H4 (cell line): ENCODE results near the gene PTPRN2. TPM values are rescaled to one million over a fixed set of nuclear protein-coding genes. Genes with fewer than 3 reads are reported as not detected.
"Not testable (repeated sequence)": the region's sequence is repeated elsewhere in the genome, so short reads cannot be mapped to it uniquely, and the experiment has no call there.

Experiments
- DNase-seq: peaks from one replicate; pipeline ENCODE4 v3.0.0-alpha.2; 2015; ENCODE audit warnings: low spot score
- total RNA-seq: library from RNA; depleted of rRNA; stranded (reverse); fragments of >200 nt; shearing (Covaris generic); gene quantifications from 2 replicates; pipeline ENCODE4 v1.2.3, GENCODE V29; 2014

The PTPRN2 gene
- total RNA-seq, 1 experiment from 2014 or later: 0.97 TPM

- DNase-seq: no peak
These were observed 533.5 kb downstream of the PTPRN2 start for GRCh38 chr7:158054081-158054480.

GRCh38 chr7:158053183-158053915 lies 534.3 kb downstream of the PTPRN2 start:
- DNase-seq: no peak

GRCh38 chr7:158052381-158053060 lies 535.1 kb downstream of the PTPRN2 start:
- no peak for DNase-seq

- no peak for DNase-seq
These were observed 535.8 kb downstream of the PTPRN2 start for GRCh38 chr7:158051776-158052175.

- DNase-seq: no peak
These were observed 536.5 kb downstream of the PTPRN2 start for GRCh38 chr7:158050978-158051651.

GRCh38 chr7:158050441-158050977 lies 537.1 kb downstream of the PTPRN2 start:
- DNase-seq: no peak

- no peak for DNase-seq
These were observed 538.4 kb downstream of the PTPRN2 start for GRCh38 chr7:158049271-158049670.

GRCh38 chr7:158048569-158048968 lies 539.1 kb downstream of the PTPRN2 start:
- DNase-seq: no peak

- DNase-seq: no peak
These were observed 540.1 kb downstream of the PTPRN2 start for GRCh38 chr7:158047391-158048059.

GRCh38 chr7:158046246-158046645 lies 541.4 kb downstream of the PTPRN2 start:
- not testable (repeated sequence) for DNase-seq

- no peak for DNase-seq
These were observed 543.2 kb downstream of the PTPRN2 start for GRCh38 chr7:158044482-158044823.

GRCh38 chr7:158043551-158044481 lies 543.8 kb downstream of the PTPRN2 start:
- DNase-seq: no peak

GRCh38 chr7:158042156-158042880 lies 545.3 kb downstream of the PTPRN2 start:
- DNase-seq: no peak

- DNase-seq: no peak
These were observed 547.4 kb downstream of the PTPRN2 start for GRCh38 chr7:158040199-158040598.

- DNase-seq: no peak
These were observed 548.4 kb downstream of the PTPRN2 start for GRCh38 chr7:158039270-158039669.

GRCh38 chr7:158037211-158037610 lies 550.4 kb downstream of the PTPRN2 start:
- no peak for DNase-seq

- DNase-seq: no peak
These were observed 552.3 kb downstream of the PTPRN2 start for GRCh38 chr7:158035343-158035742.

- DNase-seq: no peak
These were observed 553.1 kb downstream of the PTPRN2 start for GRCh38 chr7:158034571-158034970.

- DNase-seq: not testable (repeated sequence)
These were observed 553.7 kb downstream of the PTPRN2 start for GRCh38 chr7:158033925-158034324.

GRCh38 chr7:158033196-158033595 lies 554.4 kb downstream of the PTPRN2 start:
- DNase-seq: no peak
